Esophagus squamous epithelium (tissue), 5 donors: Measurements from ENCODE around the gene ERC2. TPM values are rescaled to one million over a fixed set of nuclear protein-coding genes. Genes with fewer than 3 reads are reported as not detected.

Experiments used
- DNase-seq: peaks from one replicate; lab custom pipeline; 2025; lab: John Stamatoyannopoulos, UW
- H3K27ac ChIP-seq, 4 donors: fragments of 200-600 bp; sonication (generic); one replicate each; pipeline ENCODE4 v1.5.1; 2016 to 2019; ENCODE audit warnings: mild to moderate bottlenecking in 1 of 4
- H3K27me3 ChIP-seq, 4 donors: fragments of 200-600 bp; sonication (generic); 1 replicate in 3 of 4; 2 replicates in 1 of 4; pipeline versions ENCODE4 v1.5.1 to v1.6.0; 2017 to 2021; ENCODE audit warnings: antibody characterized with exemption in 1 of 4
- H3K36me3 ChIP-seq, 3 donors: fragments of 200-600 bp; sonication (generic); one replicate each; pipeline ENCODE4 v1.5.1; 2016 to 2019
- H3K4me1 ChIP-seq, 3 donors: fragments of 200-600 bp; sonication (generic); one replicate each; pipeline ENCODE4 v1.5.1; 2017 to 2019
- H3K4me3 ChIP-seq, 4 donors: fragments of 200-600 bp; sonication (generic); 1 replicate in 3 of 4; 2 replicates in 1 of 4; pipeline ENCODE4 v1.5.1; 2016 to 2019; ENCODE audit warnings: mild to moderate bottlenecking in 2 of 4, moderate library complexity in 1 of 4
- H3K9me3 ChIP-seq, 3 donors: fragments of 200-600 bp; sonication (generic); one replicate each; pipeline ENCODE4 v1.5.1; 2016 to 2019
- CTCF ChIP-seq, 6 experiments: fragments of 450-650 bp in 4 of 6; fragments of 200-600 bp in 2 of 6; sonication (generic) in 2 of 6; IDR thresholded peaks; one replicate each; pipeline ENCODE4 v1.5.1; 2016 to 2019; ENCODE audit warnings: antibody characterized with exemption in 6 of 6, mild to moderate bottlenecking in 4 of 6, moderate library complexity in 4 of 6
- POLR2A ChIP-seq, 4 donors: fragments of 450-650 bp; IDR thresholded peaks; one replicate each; pipeline ENCODE4 v1.6.1; 2017; ENCODE audit warnings: antibody characterized with exemption in 4 of 4, mild to moderate bottlenecking in 4 of 4, moderate library complexity in 3 of 4
- WGBS, 2 donors: methylation state at CpG; one replicate each; pipeline ENCODE4 v1.1.5; 2018; 5-methylcytosine and 5-hydroxymethylcytosine counted together
- intact Hi-C: fragments of 100-400 bp; cut with DNase I; formaldehyde crosslinking; loops from one replicate; pipeline ENCODE4 v1.15.0; 2022
- total RNA-seq, 4 donors: library from RNA; depleted of rRNA; stranded (reverse); fragments of >200 nt; gene quantifications; one replicate each; pipeline ENCODE4 v1.1.0, GENCODE V29; 2016
- donor health status: DM: yes; HTN: yes; CAD: no.

ERC2 gene
- total RNA-seq, 4 donors from 2014 or later: 0.12 to 1.9 (median 0.86) TPM

GRCh38 chr3:55567121-55567520, 901.1 kb downstream of the ERC2 start:
- no peaks in the 10 kb centered on the region for H3K9me3 ChIP-seq
- no peak overlapping the region for H3K27ac ChIP-seq
- no peaks in the 10 kb centered on the region for H3K36me3 ChIP-seq
- 89 to 100% methylated on average over 1 of the region's 1 CpG for whole genome bisulfite sequencing, 2 donors
- intact Hi-C loops: no loop called here
- H3K4me3 ChIP-seq: no peak overlapping the region
- peaks cover 0 to 10% (median 0%) of the 10 kb centered on the region in 3 donors for H3K4me1 ChIP-seq
- H3K27me3 ChIP-seq: no peaks in the 10 kb centered on the region
- no peak for DNase-seq
- TF ChIP-seq POLR2A (IDR thresholded peaks at IDR 0.05) (no peak), CTCF (IDR thresholded peaks at IDR 0.05) (no peak)

- H3K4me1 ChIP-seq: no peaks in the 10 kb centered on the region
- no peak for DNase-seq
- peak overlapping the region in 1 of 4 donors; percentile 17 for H3K27ac ChIP-seq
- no peaks in the 10 kb centered on the region for H3K27me3 ChIP-seq
- no peak overlapping the region for H3K4me3 ChIP-seq
- TF ChIP-seq POLR2A (IDR thresholded peaks at IDR 0.05): no peak
- no peak for TF ChIP-seq CTCF (IDR thresholded peaks at IDR 0.05)
- H3K9me3 ChIP-seq: no peaks in the 10 kb centered on the region
- intact Hi-C loops: no loop called here
- no peaks in the 10 kb centered on the region for H3K36me3 ChIP-seq
- WGBS, 2 donors: 53 to 55% methylated on average over 3 of the region's 3 CpGs
These were observed 902.7 kb downstream of the ERC2 start for GRCh38 chr3:55565521-55565920.

GRCh38 chr3:55564726-55565125, 903.5 kb downstream of the ERC2 start:
- Histone ChIP-seq H3K9me3 (no peaks in the 10 kb centered on the region), H3K4me3 (no peak overlapping the region), H3K27ac (no peak overlapping the region), H3K36me3 (no peaks in the 10 kb centered on the region), H3K27me3 (no peaks in the 10 kb centered on the region), H3K4me1 (no peaks in the 10 kb centered on the region)
- TF ChIP-seq CTCF (IDR thresholded peaks at IDR 0.05) (no peak), POLR2A (IDR thresholded peaks at IDR 0.05) (no peak)
- intact Hi-C loops: no loop called here
- 55% methylated on average over 4 to 6 of the region's 6 CpGs for WGBS, 2 donors
- no peak for DNase-seq

- TF ChIP-seq POLR2A (IDR thresholded peaks at IDR 0.05) (no peak), CTCF (IDR thresholded peaks at IDR 0.05) (no peak)
- intact Hi-C loops: no loop called here
- 32 to 35% methylated on average over 1 of the region's 1 CpG for WGBS, 2 donors
- Histone ChIP-seq H3K36me3 (no peaks in the 10 kb centered on the region), H3K4me1 (no peaks in the 10 kb centered on the region), H3K9me3 (no peaks in the 10 kb centered on the region), H3K27me3 (no peaks in the 10 kb centered on the region), H3K4me3 (no peak overlapping the region), H3K27ac (no peak overlapping the region)
- no peak for DNase-seq
These were observed 905.6 kb downstream of the ERC2 start for GRCh38 chr3:55562700-55563099.

- no peaks in the 10 kb centered on the region for H3K36me3 ChIP-seq
- H3K4me3 ChIP-seq: no peak overlapping the region
- intact Hi-C loops: no loop called here
- no peaks in the 10 kb centered on the region for H3K9me3 ChIP-seq
- H3K27me3 ChIP-seq: no peaks in the 10 kb centered on the region
- WGBS, 2 donors: 82 to 85% methylated on average over 6 to 7 of the region's 7 CpGs
- no peak overlapping the region for H3K27ac ChIP-seq
- no peak for TF ChIP-seq CTCF (IDR thresholded peaks at IDR 0.05)
- TF ChIP-seq POLR2A (IDR thresholded peaks at IDR 0.05): no peak
- no peak for DNase-seq
- peaks cover 0 to 22% (median 0%) of the 10 kb centered on the region in 3 donors for H3K4me1 ChIP-seq
These were observed 908.5 kb downstream of the ERC2 start for GRCh38 chr3:55559500-55560423.
